ENCODE measurements around the gene AGBL4. TPM values are rescaled to one million over a fixed set of nuclear protein-coding genes. Genes with fewer than 3 reads are reported as not detected.

Gene AGBL4
- total and polyA plus RNA-seq, 10 donors, result 0.05 to 1.8 (median 0.32) TPM; not detected in 1

DNA sequence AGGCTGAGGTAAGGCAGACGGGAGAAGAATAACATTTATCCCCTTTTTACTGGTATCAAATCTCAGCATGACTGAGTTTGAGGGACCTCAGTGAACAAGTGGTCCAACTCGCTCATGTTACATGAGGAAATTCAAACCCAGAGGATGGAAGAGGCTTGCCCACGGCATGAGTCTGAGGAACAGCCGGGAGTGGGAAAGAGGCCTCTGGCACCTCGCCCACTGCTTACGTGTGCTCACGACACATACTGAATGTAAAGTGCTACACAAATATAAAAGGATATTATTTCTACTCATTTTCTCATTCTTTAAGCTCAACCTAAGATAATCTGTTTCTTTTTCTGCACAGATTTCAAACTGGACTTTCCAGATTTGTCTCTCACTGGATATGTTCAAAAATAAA lies 1261.8 kb downstream of the AGBL4 start:
- Histone ChIP-seq H3K27ac (peak overlapping the region in 2 of 8 donors; percentile 18 to 25), H3K4me1 (peaks cover 2 to 51% (median 18%) of the 10 kb centered on the region in 6 donors), H3K36me3 (peaks cover 0 to 72% (median 16%) of the 10 kb centered on the region in 6 donors), H3K27me3 (replicated peaks in 1 of 7) (no peaks in the 10 kb centered on the region), H3K4me3 (no peak overlapping the region), H3K9me3 (no peaks in the 10 kb centered on the region)
- intact Hi-C loops (cut with DNase I; ENCODE audit: low total_unique reads), result no loop called here
- TF ChIP-seq, protein P1, sequence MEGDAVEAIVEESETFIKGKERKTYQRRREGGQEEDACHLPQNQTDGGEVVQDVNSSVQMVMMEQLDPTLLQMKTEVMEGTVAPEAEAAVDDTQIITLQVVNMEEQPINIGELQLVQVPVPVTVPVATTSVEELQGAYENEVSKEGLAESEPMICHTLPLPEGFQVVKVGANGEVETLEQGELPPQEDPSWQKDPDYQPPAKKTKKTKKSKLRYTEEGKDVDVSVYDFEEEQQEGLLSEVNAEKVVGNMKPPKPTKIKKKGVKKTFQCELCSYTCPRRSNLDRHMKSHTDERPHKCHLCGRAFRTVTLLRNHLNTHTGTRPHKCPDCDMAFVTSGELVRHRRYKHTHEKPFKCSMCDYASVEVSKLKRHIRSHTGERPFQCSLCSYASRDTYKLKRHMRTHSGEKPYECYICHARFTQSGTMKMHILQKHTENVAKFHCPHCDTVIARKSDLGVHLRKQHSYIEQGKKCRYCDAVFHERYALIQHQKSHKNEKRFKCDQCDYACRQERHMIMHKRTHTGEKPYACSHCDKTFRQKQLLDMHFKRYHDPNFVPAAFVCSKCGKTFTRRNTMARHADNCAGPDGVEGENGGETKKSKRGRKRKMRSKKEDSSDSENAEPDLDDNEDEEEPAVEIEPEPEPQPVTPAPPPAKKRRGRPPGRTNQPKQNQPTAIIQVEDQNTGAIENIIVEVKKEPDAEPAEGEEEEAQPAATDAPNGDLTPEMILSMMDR (IDR thresholded peaks at IDR 0.05 in 8 of 11, conservative IDR thresholded peaks at IDR 0.05 in 3 of 11), result no peak
- TF ChIP-seq POLR2AphosphoS5 (IDR thresholded peaks at IDR 0.05) (no peak), POLR2A (IDR thresholded peaks at IDR 0.05) (no peak)
- no peak for DNase-seq
- WGBS, 5 donors, result 82 to 88% (median 84%) methylated on average over 7 of the region's 7 CpGs

DNA sequence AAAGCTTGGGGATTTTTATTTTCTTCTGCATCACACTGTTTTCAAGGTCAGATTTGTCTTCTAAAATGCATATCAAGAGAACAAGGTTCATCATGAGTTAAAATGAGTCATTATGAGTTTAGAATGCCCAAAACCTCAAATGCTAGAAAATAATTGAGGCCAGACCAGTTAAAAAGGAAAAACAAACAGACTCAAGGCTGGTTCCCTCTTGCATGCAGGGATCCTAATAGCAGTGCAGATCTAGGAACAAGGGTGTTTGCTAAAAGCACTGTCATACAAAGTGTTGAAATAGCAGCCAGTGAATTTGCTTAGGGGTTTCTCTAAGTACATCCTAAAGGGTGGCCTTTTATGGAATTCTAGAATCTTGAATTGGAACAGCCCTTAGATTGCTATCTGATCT lies 1262.3 kb downstream of the AGBL4 start:
- intact Hi-C loops (cut with DNase I; ENCODE audit: low total_unique reads), result no loop called here
- Histone ChIP-seq H3K27ac (peak overlapping the region in 2 of 8 donors; percentile 18 to 25), H3K4me3 (no peak overlapping the region), H3K9me3 (no peaks in the 10 kb centered on the region), H3K27me3 (replicated peaks in 1 of 7) (no peaks in the 10 kb centered on the region), H3K36me3 (peaks cover 0 to 75% (median 14%) of the 10 kb centered on the region in 6 donors), H3K4me1 (peaks cover 0 to 50% (median 18%) of the 10 kb centered on the region in 6 donors)
- no peak for DNase-seq
- TF ChIP-seq POLR2A (IDR thresholded peaks at IDR 0.05), result no peak
- TF ChIP-seq, protein P1 (IDR thresholded peaks at IDR 0.05 in 8 of 11, conservative IDR thresholded peaks at IDR 0.05 in 3 of 11), result no peak
- TF ChIP-seq POLR2AphosphoS5 (IDR thresholded peaks at IDR 0.05), result no peak

DNA sequence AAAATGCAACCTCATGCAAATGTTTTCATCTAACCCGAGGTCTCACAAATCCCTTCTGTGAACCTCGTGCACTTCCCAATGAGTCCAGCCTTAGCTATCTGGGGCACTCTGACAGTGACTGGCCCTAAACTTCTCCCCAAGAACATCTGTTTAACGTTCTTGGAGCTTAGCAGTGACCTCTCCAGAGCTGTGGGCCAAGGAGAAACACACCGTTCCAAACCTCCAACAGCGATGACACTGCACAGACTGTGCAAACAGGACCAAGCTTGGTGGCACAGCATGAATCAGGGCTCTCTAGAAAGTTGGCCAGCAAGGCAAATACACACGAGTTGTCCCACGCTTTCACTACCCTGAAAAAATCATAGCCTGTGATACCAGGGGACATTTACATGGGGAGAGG lies 1262.9 kb downstream of the AGBL4 start:
- WGBS, 5 donors, result 63 to 84% (median 83%) methylated on average over 7 of the region's 7 CpGs
- TF ChIP-seq POLR2AphosphoS5 (IDR thresholded peaks at IDR 0.05), result no peak
- TF ChIP-seq, protein P1 (IDR thresholded peaks at IDR 0.05 in 8 of 11, conservative IDR thresholded peaks at IDR 0.05 in 3 of 11), result no peak
- TF ChIP-seq POLR2A (IDR thresholded peaks at IDR 0.05), result no peak
- Histone ChIP-seq H3K27ac (no peak overlapping the region), H3K27me3 (replicated peaks in 1 of 7) (no peaks in the 10 kb centered on the region), H3K9me3 (no peaks in the 10 kb centered on the region), H3K36me3 (peaks cover 0 to 74% (median 16%) of the 10 kb centered on the region in 6 donors), H3K4me1 (peaks cover 0 to 48% (median 18%) of the 10 kb centered on the region in 6 donors), H3K4me3 (no peak overlapping the region)
- intact Hi-C loops (cut with DNase I; ENCODE audit: low total_unique reads), result no loop called here
- no peak for DNase-seq

DNA sequence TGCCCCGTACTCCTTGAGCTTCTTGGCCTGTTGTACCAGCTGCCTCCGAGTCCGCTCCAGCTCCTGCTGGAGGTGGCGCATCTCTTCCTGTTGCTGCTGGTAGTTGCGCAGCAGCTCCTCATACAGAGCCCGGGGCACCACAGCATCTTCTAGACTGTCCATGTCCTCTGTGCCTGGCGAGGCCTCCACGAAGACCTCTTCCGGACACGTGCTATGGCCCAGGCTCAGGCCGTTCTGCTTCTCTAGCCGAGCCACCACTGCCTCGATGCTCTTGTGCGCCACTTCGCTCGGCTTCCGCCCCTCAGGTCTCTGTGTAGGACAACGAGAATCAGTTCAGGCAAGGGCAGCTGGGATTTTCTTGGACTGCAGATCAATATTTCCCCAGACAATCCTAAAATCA lies 1264.8 kb downstream of the AGBL4 start:
- intact Hi-C loops (cut with DNase I; ENCODE audit: low total_unique reads), result no loop called here
- 94 to 97% (median 95%) methylated on average over 18 of the region's 18 CpGs for WGBS, 5 donors
- TF ChIP-seq, protein P1 (IDR thresholded peaks at IDR 0.05 in 8 of 11, conservative IDR thresholded peaks at IDR 0.05 in 3 of 11), result no peak
- TF ChIP-seq POLR2AphosphoS5 (IDR thresholded peaks at IDR 0.05) (no peak), POLR2A (IDR thresholded peaks at IDR 0.05) (no peak)

More for the DNA sequence above, 1264.8 kb downstream of the AGBL4 start:
- no peak overlapping the region for H3K4me3 ChIP-seq
- H3K36me3 ChIP-seq, result peaks cover 0 to 82% (median 24%) of the 10 kb centered on the region in 6 donors
- peaks cover 0 to 61% (median 18%) of the 10 kb centered on the region in 6 donors for H3K4me1 ChIP-seq
- no peaks in the 10 kb centered on the region for H3K9me3 ChIP-seq
- no peak for DNase-seq
- H3K27me3 ChIP-seq (replicated peaks in 1 of 7), result no peaks in the 10 kb centered on the region
- H3K27ac ChIP-seq, result no peak overlapping the region
